ENCODE results near the gene HAX1.

Gene HAX1

GRCh38 chr1:154288661-154289060 is 16.2 kb downstream of the HAX1 start:
- Histone ChIP-seq H3K9me3 (ENCODE audit: severe bottlenecking) (peaks cover 16% of the 10 kb centered on the region), H3K27me3 (ENCODE audit: insufficient read depth, low read depth, severe bottlenecking) (peaks cover 18% of the 10 kb centered on the region), H3K4me3 (ENCODE audit: low read depth, low read length) (no peak overlapping the region), H3K36me3 (no peaks in the 10 kb centered on the region), H3K27ac (no peak overlapping the region)
- no peak for DNase-seq
- no peak for TF ChIP-seq CTCF (IDR thresholded peaks at IDR 0.05; ENCODE audit: low read depth, low read length)

GRCh38 chr1:154290921-154291320 is 18.5 kb downstream of the HAX1 start:
- Histone ChIP-seq H3K27me3 (ENCODE audit: insufficient read depth, low read depth, severe bottlenecking) (peaks cover 22% of the 10 kb centered on the region), H3K4me3 (ENCODE audit: low read depth, low read length) (no peak overlapping the region), H3K27ac (no peak overlapping the region), H3K36me3 (no peaks in the 10 kb centered on the region), H3K9me3 (ENCODE audit: severe bottlenecking) (peaks cover 24% of the 10 kb centered on the region)
- no peak for TF ChIP-seq CTCF (IDR thresholded peaks at IDR 0.05; ENCODE audit: low read depth, low read length)
- DNase-seq = no peak

GRCh38 chr1:154295408-154296235 is 23.2 kb downstream of the HAX1 start:
- no peak for DNase-seq
- Histone ChIP-seq H3K36me3 (no peaks in the 10 kb centered on the region), H3K9me3 (ENCODE audit: severe bottlenecking) (peaks cover 40% of the 10 kb centered on the region)

GRCh38 chr1:154301582-154301981 is 29.2 kb downstream of the HAX1 start:
- H3K27me3 ChIP-seq (ENCODE audit: insufficient read depth, low read depth, severe bottlenecking) = peaks cover 66% of the 10 kb centered on the region
- H3K4me3 ChIP-seq (ENCODE audit: low read depth, low read length) = no peak overlapping the region
- peaks cover 26% of the 10 kb centered on the region for H3K9me3 ChIP-seq (ENCODE audit: severe bottlenecking)
- H3K36me3 ChIP-seq = no peaks in the 10 kb centered on the region
- H3K27ac ChIP-seq = no peak overlapping the region
- no peak for DNase-seq
- TF ChIP-seq CTCF (IDR thresholded peaks at IDR 0.05; ENCODE audit: low read depth, low read length) = no peak

More at GRCh38 chr1:154295408-154296235, 23.2 kb downstream of the HAX1 start:
- H3K27me3 ChIP-seq (ENCODE audit: insufficient read depth, low read depth, severe bottlenecking) = peaks cover 41% of the 10 kb centered on the region
- no peak overlapping the region for H3K4me3 ChIP-seq (ENCODE audit: low read depth, low read length)
- no peak for TF ChIP-seq CTCF (IDR thresholded peaks at IDR 0.05; ENCODE audit: low read depth, low read length)
- H3K27ac ChIP-seq = no peak overlapping the region

GRCh38 chr1:154304664-154305337 is 32.4 kb downstream of the HAX1 start:
- DNase-seq = no peak
- Histone ChIP-seq H3K27ac (no peak overlapping the region), H3K4me3 (ENCODE audit: low read depth, low read length) (no peak overlapping the region), H3K27me3 (ENCODE audit: insufficient read depth, low read depth, severe bottlenecking) (peaks cover 71% of the 10 kb centered on the region), H3K9me3 (ENCODE audit: severe bottlenecking) (peaks cover 27% of the 10 kb centered on the region), H3K36me3 (no peaks in the 10 kb centered on the region)
- no peak for TF ChIP-seq CTCF (IDR thresholded peaks at IDR 0.05; ENCODE audit: low read depth, low read length)

All from WERI-Rb-1 (cell line).